ENCODE data around the gene SCLT1.
"Not testable (repeated sequence)": the region's sequence is repeated elsewhere in the genome, so short reads cannot be mapped to it uniquely, and the experiment has no call there.

Gene SCLT1

GRCh38 chr4:129069537-129069936 is 23.8 kb downstream of the SCLT1 start:
- DNase-seq, result not testable (repeated sequence)

GRCh38 chr4:129064717-129065116 is 28.6 kb downstream of the SCLT1 start:
- DNase-seq, result no peak

GRCh38 chr4:129063640-129064039 is 29.7 kb downstream of the SCLT1 start:
- no peak for DNase-seq

GRCh38 chr4:129062580-129062979 is 30.8 kb downstream of the SCLT1 start:
- no peak for DNase-seq

GRCh38 chr4:129059028-129059427 is 34.3 kb downstream of the SCLT1 start:
- DNase-seq, result no peak

- no peak for DNase-seq
These were observed 47.0 kb downstream of the SCLT1 start for GRCh38 chr4:129046055-129046959.

- no peak for DNase-seq
These were observed 49.8 kb downstream of the SCLT1 start for GRCh38 chr4:129043523-129043922.

- no peak for DNase-seq
These were observed 52.9 kb downstream of the SCLT1 start for GRCh38 chr4:129040471-129040870.

- DNase-seq, result no peak
These were observed 56.2 kb downstream of the SCLT1 start for GRCh38 chr4:129037093-129037492.

- DNase-seq, result no peak
These were observed 78.5 kb downstream of the SCLT1 start for GRCh38 chr4:129014566-129015509.

- DNase-seq, result no peak
These were observed 85.2 kb downstream of the SCLT1 start for GRCh38 chr4:129008096-129008495.

- no peak for DNase-seq
These were observed 106.4 kb downstream of the SCLT1 start for GRCh38 chr4:128986908-128987307.

GRCh38 chr4:128986019-128986418 is 107.3 kb downstream of the SCLT1 start:
- no peak for DNase-seq

GRCh38 chr4:128983771-128984485 is 109.4 kb downstream of the SCLT1 start:
- DNase-seq, result no peak

GRCh38 chr4:128981377-128981776 is 112.0 kb downstream of the SCLT1 start:
- no peak for DNase-seq

- DNase-seq, result no peak
These were observed 112.5 kb downstream of the SCLT1 start for GRCh38 chr4:128980816-128981326.

- no peak for DNase-seq
These were observed 113.4 kb downstream of the SCLT1 start for GRCh38 chr4:128979934-128980333.

GRCh38 chr4:128978985-128979384 is 114.4 kb downstream of the SCLT1 start:
- no peak for DNase-seq

GRCh38 chr4:128974136-128974581 is 119.2 kb downstream of the SCLT1 start:
- no peak for DNase-seq

GRCh38 chr4:128973384-128973783 is 120.0 kb downstream of the SCLT1 start:
- no peak for DNase-seq

- DNase-seq, result no peak
These were observed 131.9 kb downstream of the SCLT1 start for GRCh38 chr4:128961405-128961804.

GRCh38 chr4:128958194-128958593 is 135.1 kb downstream of the SCLT1 start:
- no peak for DNase-seq

- DNase-seq, result no peak
These were observed 135.9 kb downstream of the SCLT1 start for GRCh38 chr4:128957459-128957858.

Data from activated naive CD4-positive, alpha-beta T cell treated with Interleukin-2 at 50 U/mL for 16 hours (primary cell).